Hippocampal formation (tissue), 2 donors: Measurements from ENCODE around the gene RABEP2.
"Not testable (repeated sequence)": the region's sequence is repeated elsewhere in the genome, so short reads cannot be mapped to it uniquely, and the experiment has no call there.

Source experiments
- DNase-seq, 2 donors: peaks; one replicate each; lab custom pipeline; 2025; lab: John Stamatoyannopoulos, UW

Gene RABEP2

GRCh38 chr16:28924762-28925385, at the start of gene RABEP2:
Gene RABEP2 (minus strand): TSS chr16:28925238. CDS start chr16:28925163, 75 bp downstream.
- DNase-seq = peak; percentile 82 to 93

- DNase-seq = peak; percentile 92 to 96
Observed at GRCh38 chr16:28974437-28975157, 49.6 kb upstream of the RABEP2 start, which contains the start of gene SPNS1. Gene SPNS1 (plus strand): TSS chr16:28974778. CDS start chr16:28975152, 374 bp downstream.

GRCh38 chr16:28974007-28974436, 49.0 kb upstream of the RABEP2 start:
- DNase-seq = peak; percentile 49 to 55

GRCh38 chr16:28969696-28970095, 44.7 kb upstream of the RABEP2 start:
- DNase-seq = not testable (repeated sequence)

- no peak for DNase-seq
Observed at GRCh38 chr16:28967156-28967555, 42.1 kb upstream of the RABEP2 start.

GRCh38 chr16:28964496-28964895, 39.5 kb upstream of the RABEP2 start:
- no peak for DNase-seq

- no peak for DNase-seq
Observed at GRCh38 chr16:28964072-28964471, 39.0 kb upstream of the RABEP2 start.

- DNase-seq = no peak
Observed at GRCh38 chr16:28958836-28959235, 33.8 kb upstream of the RABEP2 start.

- no peak for DNase-seq
Observed at GRCh38 chr16:28958216-28958615, 33.2 kb upstream of the RABEP2 start.

GRCh38 chr16:28951410-28951943, 26.4 kb upstream of the RABEP2 start:
- no peak for DNase-seq

- DNase-seq = peak; percentile 100
Observed at GRCh38 chr16:28950648-28951409, 25.8 kb upstream of the RABEP2 start, which contains the start of gene NFATC2IP. Gene NFATC2IP (plus strand): TSS chr16:28950937. CDS start chr16:28951012, 75 bp downstream.

- DNase-seq = no peak
Observed at GRCh38 chr16:28946681-28947080, 21.6 kb upstream of the RABEP2 start.

- DNase-seq = no peak
Observed at GRCh38 chr16:28943281-28943680, 18.2 kb upstream of the RABEP2 start.

GRCh38 chr16:28939825-28940224, 14.8 kb upstream of the RABEP2 start:
- not testable (repeated sequence) for DNase-seq

GRCh38 chr16:28938721-28939120, 13.7 kb upstream of the RABEP2 start:
- no peak for DNase-seq

GRCh38 chr16:28937222-28937876, 12.3 kb upstream of the RABEP2 start:
- DNase-seq = no peak

- DNase-seq = no peak
Observed at GRCh38 chr16:28936784-28937155, 11.7 kb upstream of the RABEP2 start.

- peak in 1 of 2 donors; percentile 36 for DNase-seq
Observed at GRCh38 chr16:28935924-28936783, 11.1 kb upstream of the RABEP2 start.

GRCh38 chr16:28935346-28935745, 10.3 kb upstream of the RABEP2 start:
- no peak for DNase-seq

GRCh38 chr16:28933171-28933570, 8.1 kb upstream of the RABEP2 start:
- no peak for DNase-seq
